Liver (tissue), 9 donors: ENCODE data around the gene NKD2. TPM values are rescaled to one million over a fixed set of nuclear protein-coding genes. Genes with fewer than 3 reads are reported as not detected.

Experiments used
- DNase-seq: peaks from one replicate; pipeline ENCODE4 v3.0.0-alpha.2; 2017; ENCODE audit warnings: low spot score
- H3K27ac ChIP-seq, 2 donors: one replicate each; pipeline ENCODE4 v1.7.0; 2013; ENCODE audit warnings: inconsistent platforms in 2 of 2, low read length in 2 of 2, control low read depth in 1 of 2, low read depth in 1 of 2, mild to moderate bottlenecking in 1 of 2
- H3K27me3 ChIP-seq, 4 donors: one replicate each; pipeline versions ENCODE4 v1.6.1 to v1.7.0; 2013; ENCODE audit warnings: low read length in 3 of 4, inconsistent platforms in 1 of 4, mild to moderate bottlenecking in 1 of 4, moderate library complexity in 1 of 4; ENCODE audit not compliant: control insufficient read depth in 4 of 4, insufficient read depth in 4 of 4
- H3K36me3 ChIP-seq, 4 donors: one replicate each; pipeline versions ENCODE4 v1.6.1 to v1.7.0; 2013; ENCODE audit warnings: low read length in 3 of 4, mild to moderate bottlenecking in 3 of 4, low read depth in 1 of 4, moderate library complexity in 1 of 4; ENCODE audit not compliant: control insufficient read depth in 4 of 4, insufficient read depth in 3 of 4
- H3K4me1 ChIP-seq, 4 donors: one replicate each; pipeline versions ENCODE4 v1.6.1 to v1.7.0; 2013; ENCODE audit warnings: low read length in 3 of 4, mild to moderate bottlenecking in 3 of 4, moderate library complexity in 1 of 4; ENCODE audit not compliant: control insufficient read depth in 4 of 4, insufficient read depth in 4 of 4
- H3K4me3 ChIP-seq, 3 donors: one replicate each; pipeline versions ENCODE4 v1.6.1 to v1.7.0; 2013; ENCODE audit warnings: low read length in 3 of 3, control low read depth in 1 of 3, low read depth in 1 of 3, mild to moderate bottlenecking in 1 of 3
- H3K9ac ChIP-seq, 2 donors: one replicate each; pipeline ENCODE4 v1.7.0; 2013; ENCODE audit warnings: low read length in 2 of 2, mild to moderate bottlenecking in 2 of 2, moderate library complexity in 2 of 2, control low read depth in 1 of 2, low read depth in 1 of 2
- H3K9me3 ChIP-seq, 4 donors: one replicate each; pipeline versions ENCODE4 v1.6.1 to v1.7.0; 2013; ENCODE audit warnings: low read length in 3 of 4; ENCODE audit not compliant: control insufficient read depth in 4 of 4
- EGR1 ChIP-seq, 2 donors: IDR thresholded peaks; 2 replicates each; pipeline ENCODE4 v1.6.1; 2016 to 2018; ENCODE audit warnings: antibody characterized with exemption in 2 of 2, low read depth in 2 of 2
- FOXA1 ChIP-seq: IDR thresholded peaks from 2 replicates; pipeline ENCODE4 v1.6.1; 2016; ENCODE audit warnings: antibody characterized with exemption
- FOXA2 ChIP-seq: IDR thresholded peaks from 2 replicates; pipeline ENCODE4 v1.6.1; 2016; ENCODE audit warnings: antibody characterized with exemption
- GABPA ChIP-seq, 2 donors: IDR thresholded peaks in 1 of 2; conservative IDR thresholded peaks in 1 of 2; 2 replicates each; pipeline ENCODE4 v1.6.1; 2016; ENCODE audit warnings: antibody characterized with exemption in 2 of 2, mild to moderate bottlenecking in 1 of 2, moderate library complexity in 1 of 2
- HNF4A ChIP-seq, 2 donors: conservative IDR thresholded peaks; 2 replicates each; pipeline ENCODE4 v1.6.1; 2016; ENCODE audit warnings: antibody characterized with exemption in 2 of 2, mild to moderate bottlenecking in 2 of 2
- HNF4G ChIP-seq: IDR thresholded peaks from 2 replicates; pipeline ENCODE4 v1.6.1; 2016; ENCODE audit warnings: antibody characterized with exemption
- JUND ChIP-seq, 2 donors: IDR thresholded peaks; 2 replicates each; pipeline ENCODE4 v1.6.1; 2016; ENCODE audit warnings: antibody characterized with exemption in 2 of 2
- NR2F2 ChIP-seq: IDR thresholded peaks from 2 replicates; pipeline ENCODE4 v1.6.1; 2016; ENCODE audit warnings: antibody characterized with exemption
- RAD21 ChIP-seq, 2 donors: IDR thresholded peaks; 2 replicates each; pipeline ENCODE4 v1.6.1; 2016; ENCODE audit warnings: antibody characterized with exemption in 2 of 2, mild to moderate bottlenecking in 2 of 2
- RXRA ChIP-seq, 2 donors: IDR thresholded peaks; 2 replicates each; pipeline ENCODE4 v1.6.1; 2017 to 2018; ENCODE audit warnings: antibody characterized with exemption in 2 of 2, mild to moderate bottlenecking in 1 of 2
- SP1 ChIP-seq: IDR thresholded peaks from 2 replicates; pipeline ENCODE4 v1.6.1; 2018; ENCODE audit warnings: antibody characterized with exemption, mild to moderate bottlenecking
- TAF1 ChIP-seq: conservative IDR thresholded peaks from 2 replicates; pipeline ENCODE4 v1.6.1; 2016; ENCODE audit warnings: antibody characterized with exemption, mild to moderate bottlenecking
- YY1 ChIP-seq: IDR thresholded peaks from 2 replicates; pipeline ENCODE4 v1.6.1; 2016; ENCODE audit warnings: antibody characterized with exemption, mild to moderate bottlenecking
- WGBS: extraction: QIAGEN DNeasy Blood & Tissue Kit; methylation state at CpG from one replicate; pipeline ENCODE4 v1.1.7; 2013; 5-methylcytosine and 5-hydroxymethylcytosine counted together
- polyA plus RNA-seq, 2 donors: library from polyadenylated mRNA; stranded (reverse) in 1 of 2; unstranded in 1 of 2; fragments of 200-250 nt in 1 of 2; fragments of >200 nt in 1 of 2; fragmentation: Nextera tagmentation in 1 of 2; extraction: Ambion mirVana in 1 of 2; gene quantifications; one replicate each; pipeline versions ENCODE4 v1.2.1 to v1.2.3, GENCODE V29; 2013 to 2015
- total RNA-seq, 2 donors: library from RNA; depleted of rRNA; stranded (reverse); fragments of >200 nt; gene quantifications; one replicate each; pipeline ENCODE4 v1.2.3, GENCODE V29; 2014
- TF ChIP-seq, protein P1 (sequence below): IDR thresholded peaks from 2 replicates; pipeline ENCODE4 v1.6.1; 2016; ENCODE audit warnings: antibody characterized with exemption, mild to moderate bottlenecking
- TF ChIP-seq, protein P2 (sequence below): IDR thresholded peaks from 2 replicates; pipeline ENCODE4 v1.6.1; 2016; ENCODE audit warnings: antibody characterized with exemption
- TF ChIP-seq, protein P3 (sequence below): IDR thresholded peaks from 2 replicates; pipeline ENCODE4 v1.6.1; 2016; ENCODE audit warnings: antibody characterized with exemption
- TF ChIP-seq, protein P4 (sequence below): fragments of 150-350 bp; IDR thresholded peaks from 2 replicates; pipeline ENCODE4 v1.5.1; 2017; ENCODE audit warnings: improper control_type of control experiment, low read depth, low read length; ENCODE audit not compliant: missing input control
- TF ChIP-seq, protein P5 (sequence below): IDR thresholded peaks from 2 replicates; pipeline ENCODE4 v1.6.1; 2016; ENCODE audit warnings: antibody characterized with exemption
- donor health status: healthy.
- donor health status: healthy.
- donor health status: healthy.
- donor health status: healthy.
- donor health status: healthy.

The NKD2 gene
- total and polyA plus RNA-seq, 4 donors, result 0.09 to 1.3 (median 0.42) TPM

DNA sequence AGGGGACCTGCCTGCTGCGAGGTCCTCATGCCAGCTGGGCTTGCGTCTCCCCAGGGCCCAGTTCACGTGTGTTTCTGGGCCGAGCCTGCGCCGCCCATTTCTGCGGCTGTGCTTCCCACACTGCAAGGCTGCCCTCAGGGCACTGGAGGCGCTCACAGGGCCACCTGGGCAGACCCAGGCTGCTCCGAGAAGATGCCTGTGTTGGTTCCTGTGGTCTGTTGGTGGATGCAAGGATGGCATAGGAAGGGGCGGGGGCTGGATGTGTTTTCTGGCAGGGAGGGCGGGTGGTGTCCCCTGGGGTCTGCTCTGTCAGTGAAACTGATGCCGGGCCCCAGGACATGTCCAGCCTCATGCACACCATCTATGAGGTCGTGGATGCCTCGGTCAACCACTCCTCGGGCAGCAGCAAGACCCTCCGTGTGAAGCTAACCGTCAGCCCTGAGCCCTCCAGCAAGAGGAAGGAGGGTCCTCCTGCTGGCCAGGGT lies 25.9 kb downstream of the NKD2 start:
- Histone ChIP-seq H3K4me1 (no peaks in the 10 kb centered on the region), H3K4me3 (no peak overlapping the region), H3K27ac (no peak overlapping the region), H3K36me3 (no peaks in the 10 kb centered on the region), H3K27me3 (no peaks in the 10 kb centered on the region), H3K9ac (no peak overlapping the region), H3K9me3 (no peaks in the 10 kb centered on the region)
- no peak for DNase-seq
- TF ChIP-seq NR2F2 (no peak), GABPA (IDR thresholded peaks at IDR 0.05 in 1 of 2, conservative IDR thresholded peaks at IDR 0.05 in 1 of 2) (no peak), YY1 (no peak), EGR1 (IDR thresholded peaks at IDR 0.05; ENCODE audit: low read depth in 2 of 2) (no peak), HNF4G (no peak), SP1 (no peak), RAD21 (IDR thresholded peaks at IDR 0.05) (no peak), RXRA (IDR thresholded peaks at IDR 0.05) (no peak), HNF4A (conservative IDR thresholded peaks at IDR 0.05) (no peak), FOXA2 (no peak), FOXA1 (no peak), TAF1 (no peak), JUND (IDR thresholded peaks at IDR 0.05) (no peak)
- TF ChIP-seq, protein P1, sequence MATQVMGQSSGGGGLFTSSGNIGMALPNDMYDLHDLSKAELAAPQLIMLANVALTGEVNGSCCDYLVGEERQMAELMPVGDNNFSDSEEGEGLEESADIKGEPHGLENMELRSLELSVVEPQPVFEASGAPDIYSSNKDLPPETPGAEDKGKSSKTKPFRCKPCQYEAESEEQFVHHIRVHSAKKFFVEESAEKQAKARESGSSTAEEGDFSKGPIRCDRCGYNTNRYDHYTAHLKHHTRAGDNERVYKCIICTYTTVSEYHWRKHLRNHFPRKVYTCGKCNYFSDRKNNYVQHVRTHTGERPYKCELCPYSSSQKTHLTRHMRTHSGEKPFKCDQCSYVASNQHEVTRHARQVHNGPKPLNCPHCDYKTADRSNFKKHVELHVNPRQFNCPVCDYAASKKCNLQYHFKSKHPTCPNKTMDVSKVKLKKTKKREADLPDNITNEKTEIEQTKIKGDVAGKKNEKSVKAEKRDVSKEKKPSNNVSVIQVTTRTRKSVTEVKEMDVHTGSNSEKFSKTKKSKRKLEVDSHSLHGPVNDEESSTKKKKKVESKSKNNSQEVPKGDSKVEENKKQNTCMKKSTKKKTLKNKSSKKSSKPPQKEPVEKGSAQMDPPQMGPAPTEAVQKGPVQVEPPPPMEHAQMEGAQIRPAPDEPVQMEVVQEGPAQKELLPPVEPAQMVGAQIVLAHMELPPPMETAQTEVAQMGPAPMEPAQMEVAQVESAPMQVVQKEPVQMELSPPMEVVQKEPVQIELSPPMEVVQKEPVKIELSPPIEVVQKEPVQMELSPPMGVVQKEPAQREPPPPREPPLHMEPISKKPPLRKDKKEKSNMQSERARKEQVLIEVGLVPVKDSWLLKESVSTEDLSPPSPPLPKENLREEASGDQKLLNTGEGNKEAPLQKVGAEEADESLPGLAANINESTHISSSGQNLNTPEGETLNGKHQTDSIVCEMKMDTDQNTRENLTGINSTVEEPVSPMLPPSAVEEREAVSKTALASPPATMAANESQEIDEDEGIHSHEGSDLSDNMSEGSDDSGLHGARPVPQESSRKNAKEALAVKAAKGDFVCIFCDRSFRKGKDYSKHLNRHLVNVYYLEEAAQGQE, result no peak
- TF ChIP-seq, protein P2, sequence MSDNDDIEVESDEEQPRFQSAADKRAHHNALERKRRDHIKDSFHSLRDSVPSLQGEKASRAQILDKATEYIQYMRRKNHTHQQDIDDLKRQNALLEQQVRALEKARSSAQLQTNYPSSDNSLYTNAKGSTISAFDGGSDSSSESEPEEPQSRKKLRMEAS, result no peak
- TF ChIP-seq, protein P3, sequence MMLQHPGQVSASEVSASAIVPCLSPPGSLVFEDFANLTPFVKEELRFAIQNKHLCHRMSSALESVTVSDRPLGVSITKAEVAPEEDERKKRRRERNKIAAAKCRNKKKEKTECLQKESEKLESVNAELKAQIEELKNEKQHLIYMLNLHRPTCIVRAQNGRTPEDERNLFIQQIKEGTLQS, result no peak
- TF ChIP-seq, protein P4, sequence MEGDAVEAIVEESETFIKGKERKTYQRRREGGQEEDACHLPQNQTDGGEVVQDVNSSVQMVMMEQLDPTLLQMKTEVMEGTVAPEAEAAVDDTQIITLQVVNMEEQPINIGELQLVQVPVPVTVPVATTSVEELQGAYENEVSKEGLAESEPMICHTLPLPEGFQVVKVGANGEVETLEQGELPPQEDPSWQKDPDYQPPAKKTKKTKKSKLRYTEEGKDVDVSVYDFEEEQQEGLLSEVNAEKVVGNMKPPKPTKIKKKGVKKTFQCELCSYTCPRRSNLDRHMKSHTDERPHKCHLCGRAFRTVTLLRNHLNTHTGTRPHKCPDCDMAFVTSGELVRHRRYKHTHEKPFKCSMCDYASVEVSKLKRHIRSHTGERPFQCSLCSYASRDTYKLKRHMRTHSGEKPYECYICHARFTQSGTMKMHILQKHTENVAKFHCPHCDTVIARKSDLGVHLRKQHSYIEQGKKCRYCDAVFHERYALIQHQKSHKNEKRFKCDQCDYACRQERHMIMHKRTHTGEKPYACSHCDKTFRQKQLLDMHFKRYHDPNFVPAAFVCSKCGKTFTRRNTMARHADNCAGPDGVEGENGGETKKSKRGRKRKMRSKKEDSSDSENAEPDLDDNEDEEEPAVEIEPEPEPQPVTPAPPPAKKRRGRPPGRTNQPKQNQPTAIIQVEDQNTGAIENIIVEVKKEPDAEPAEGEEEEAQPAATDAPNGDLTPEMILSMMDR, result no peak
- TF ChIP-seq, protein P5, sequence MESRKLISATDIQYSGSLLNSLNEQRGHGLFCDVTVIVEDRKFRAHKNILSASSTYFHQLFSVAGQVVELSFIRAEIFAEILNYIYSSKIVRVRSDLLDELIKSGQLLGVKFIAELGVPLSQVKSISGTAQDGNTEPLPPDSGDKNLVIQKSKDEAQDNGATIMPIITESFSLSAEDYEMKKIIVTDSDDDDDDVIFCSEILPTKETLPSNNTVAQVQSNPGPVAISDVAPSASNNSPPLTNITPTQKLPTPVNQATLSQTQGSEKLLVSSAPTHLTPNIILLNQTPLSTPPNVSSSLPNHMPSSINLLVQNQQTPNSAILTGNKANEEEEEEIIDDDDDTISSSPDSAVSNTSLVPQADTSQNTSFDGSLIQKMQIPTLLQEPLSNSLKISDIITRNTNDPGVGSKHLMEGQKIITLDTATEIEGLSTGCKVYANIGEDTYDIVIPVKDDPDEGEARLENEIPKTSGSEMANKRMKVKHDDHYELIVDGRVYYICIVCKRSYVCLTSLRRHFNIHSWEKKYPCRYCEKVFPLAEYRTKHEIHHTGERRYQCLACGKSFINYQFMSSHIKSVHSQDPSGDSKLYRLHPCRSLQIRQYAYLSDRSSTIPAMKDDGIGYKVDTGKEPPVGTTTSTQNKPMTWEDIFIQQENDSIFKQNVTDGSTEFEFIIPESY, result no peak
- WGBS, result 92% methylated on average over 17 of the region's 17 CpGs
